IMR-90 (cell line): ENCODE measurements around the gene ALK. TPM values are rescaled to one million over a fixed set of nuclear protein-coding genes. Genes with fewer than 3 reads are reported as not detected.

ENCODE experiments used
- ATAC-seq: fragments of 200-7000 bp; cut with Tn5 transposase; 2 replicates; pipeline ENCODE4 v1.9.1; 2020; ENCODE audit warnings: low read depth, mild to moderate bottlenecking, moderate library complexity
- BruUV-seq: library from RNA; stranded (reverse); fragments of 400-500 nt; replicated peaks from 2 replicates; lab custom pipeline; 2021; lab: Mats Ljungman, UMichigan
- CTCF ChIA-PET: fragments of 300-600 bp; formaldehyde crosslinking; extraction: SDS; loops from one replicate; lab custom pipeline; 2021; ENCODE audit warnings: antibody characterized with exemption; lab: Yijun Ruan, JAX
- POLR2A ChIA-PET: fragments of 300-600 bp; sonication (Branson Sonifier 250); formaldehyde crosslinking; loops from one replicate; lab custom pipeline; 2022; ENCODE audit warnings: antibody characterized with exemption; ENCODE audit not compliant: unreplicated experiment; lab: Charles Lee
- DNase-seq: peaks from one replicate; pipeline ENCODE4 v3.0.0; 2013
- H2AFZ ChIP-seq: replicated peaks from 2 replicates; pipeline ENCODE3; 2013; ENCODE audit warnings: low read length, mild to moderate bottlenecking; ENCODE audit not compliant: poor library complexity
- H2AK5ac ChIP-seq: 2 replicates; pipeline ENCODE4 v1.6.1; 2013; ENCODE audit warnings: low read depth, low read length, inconsistent platforms
- H2AK9ac ChIP-seq: replicated peaks from 2 replicates; pipeline ENCODE3; 2013; ENCODE audit warnings: mild to moderate bottlenecking, low read depth, low read length, moderate library complexity; ENCODE audit not compliant: poor library complexity
- H2BK120ac ChIP-seq: 2 replicates; pipeline ENCODE4 v1.6.1; 2013; ENCODE audit warnings: low read depth, low read length, inconsistent platforms
- H2BK15ac ChIP-seq: 3 replicates; pipeline ENCODE4 v1.6.1; 2013; ENCODE audit warnings: low read depth, low read length, inconsistent platforms
- H2BK20ac ChIP-seq: 2 replicates; pipeline ENCODE4 v1.6.1; 2013; ENCODE audit warnings: low read depth, mild to moderate bottlenecking, inconsistent platforms, low read length, moderate library complexity
- H2BK5ac ChIP-seq: 2 replicates; pipeline ENCODE4 v1.6.1; 2013; ENCODE audit warnings: mild to moderate bottlenecking, low read depth, low read length, inconsistent platforms; ENCODE audit not compliant: poor library complexity, severe bottlenecking
- H3K14ac ChIP-seq: replicated peaks from 2 replicates; pipeline ENCODE4 v1.6.1; 2013; ENCODE audit warnings: low read depth, low read length, inconsistent platforms
- H3K18ac ChIP-seq: 2 replicates; pipeline ENCODE4 v1.6.1; 2013; ENCODE audit warnings: low read depth, low read length, control low read depth
- H3K23ac ChIP-seq: 2 replicates; pipeline ENCODE4 v1.6.1; 2013; ENCODE audit warnings: low read depth, low read length, inconsistent platforms
- H3K27ac ChIP-seq: 2 replicates; pipeline ENCODE4 v1.5.1; 2013; ENCODE audit warnings: mild to moderate bottlenecking, control low read depth, low read length; ENCODE audit not compliant: insufficient read depth
- H3K27me3 ChIP-seq: 2 replicates; pipeline ENCODE4 v1.6.1; 2013; ENCODE audit warnings: low read length; ENCODE audit not compliant: control insufficient read depth, insufficient read depth
- H3K36me3 ChIP-seq: 2 replicates; pipeline ENCODE4 v1.6.1; 2013; ENCODE audit warnings: low read length, mixed read lengths; ENCODE audit not compliant: control insufficient read depth, insufficient read depth
- H3K4ac ChIP-seq: 2 replicates; pipeline ENCODE4 v1.6.1; 2013; ENCODE audit warnings: low read depth, low read length, inconsistent platforms
- H3K4me1 ChIP-seq: 2 replicates; pipeline ENCODE4 v1.6.1; 2013; ENCODE audit warnings: low read length, mixed read lengths; ENCODE audit not compliant: control insufficient read depth, insufficient read depth
- H3K4me2 ChIP-seq: 2 replicates; pipeline ENCODE4 v1.6.1; 2013; ENCODE audit warnings: low read depth, mild to moderate bottlenecking, control low read depth, low read length, moderate library complexity
- H3K4me3 ChIP-seq: 2 replicates; pipeline ENCODE4 v1.5.1; 2013; ENCODE audit warnings: low read depth, mild to moderate bottlenecking, control low read depth, low read length, moderate library complexity; ENCODE audit not compliant: insufficient read depth
- H3K56ac ChIP-seq: 2 replicates; pipeline ENCODE4 v1.6.1; 2013; ENCODE audit warnings: low read length, inconsistent platforms; ENCODE audit not compliant: insufficient read depth; ENCODE audit errors: extremely low read depth
- H3K79me1 ChIP-seq, 2 experiments: 2 replicates each; pipeline ENCODE4 v1.6.1; 2013; ENCODE audit warnings: low read length in 2 of 2, inconsistent platforms in 1 of 2, low read depth in 1 of 2
- H3K9ac ChIP-seq: 2 replicates; pipeline ENCODE4 v1.6.1; 2013; ENCODE audit warnings: low read depth, low read length, control low read depth
- H3K9me1 ChIP-seq: 2 replicates; pipeline ENCODE4 v1.6.1; 2013; ENCODE audit warnings: low read length, inconsistent platforms; ENCODE audit not compliant: insufficient read depth
- H3K9me3 ChIP-seq: 2 replicates; pipeline ENCODE4 v1.6.1; 2013; ENCODE audit warnings: low read length; ENCODE audit not compliant: control insufficient read depth, insufficient read depth
- H4K20me1 ChIP-seq: 2 replicates; pipeline ENCODE4 v1.6.1; 2013; ENCODE audit warnings: low read length, inconsistent platforms; ENCODE audit not compliant: insufficient read depth
- H4K5ac ChIP-seq: 2 replicates; pipeline ENCODE4 v1.6.1; 2013; ENCODE audit warnings: mild to moderate bottlenecking, low read depth, low read length, control low read depth
- H4K8ac ChIP-seq, 2 experiments: 2 replicates each; pipeline ENCODE4 v1.6.1; 2013; ENCODE audit warnings: low read depth in 2 of 2, low read length in 2 of 2, control low read depth in 1 of 2, inconsistent platforms in 1 of 2
- H4K91ac ChIP-seq: 2 replicates; pipeline ENCODE4 v1.6.1; 2013; ENCODE audit warnings: low read depth, low read length, inconsistent platforms; ENCODE audit not compliant: insufficient read depth
- BHLHE40 ChIP-seq: fragments of 150-350 bp; IDR thresholded peaks from 2 replicates; pipeline ENCODE4 v1.6.1; 2016; ENCODE audit warnings: mild to moderate bottlenecking, low read depth, low read length
- CEBPB ChIP-seq: IDR thresholded peaks from 2 replicates; pipeline ENCODE4 v1.6.1; 2012; ENCODE audit warnings: low read depth, low read length, improper control_type of control experiment
- CHD1 ChIP-seq: IDR thresholded peaks from 2 replicates; pipeline ENCODE4 v1.6.1; 2012; ENCODE audit warnings: low read depth, low read length, improper control_type of control experiment
- ELK1 ChIP-seq: fragments of 150-350 bp; IDR thresholded peaks from 2 replicates; pipeline ENCODE4 v1.6.1; 2016; ENCODE audit warnings: low read depth, mild to moderate bottlenecking, low read length, moderate library complexity, borderline replicate concordance
- FOS ChIP-seq: fragments of 150-350 bp; IDR thresholded peaks from 2 replicates; pipeline ENCODE4 v1.6.1; 2016; ENCODE audit warnings: low read depth, low read length
- MAFK ChIP-seq: IDR thresholded peaks from 2 replicates; pipeline ENCODE4 v1.6.1; 2012; ENCODE audit warnings: low read depth, low read length, improper control_type of control experiment
- MAZ ChIP-seq: IDR thresholded peaks from 2 replicates; pipeline ENCODE4 v1.6.1; 2012; ENCODE audit warnings: low read depth, mild to moderate bottlenecking, low read length, improper control_type of control experiment, moderate library complexity, borderline replicate concordance
- MXI1 ChIP-seq: IDR thresholded peaks from 2 replicates; pipeline ENCODE4 v1.6.1; 2012; ENCODE audit warnings: low read depth, mild to moderate bottlenecking, low read length, moderate library complexity, borderline replicate concordance
- NFE2L2 ChIP-seq: fragments of 150-350 bp; IDR thresholded peaks from 2 replicates; pipeline ENCODE4 v1.6.1; 2016; ENCODE audit warnings: low read depth, mild to moderate bottlenecking, low read length
- POLR2A ChIP-seq: IDR thresholded peaks from 2 replicates; pipeline ENCODE4 v1.6.1; 2012; ENCODE audit warnings: mild to moderate bottlenecking, low read depth, low read length
- RAD21 ChIP-seq: IDR thresholded peaks from 2 replicates; pipeline ENCODE4 v1.6.1; 2012; ENCODE audit warnings: low read length, improper control_type of control experiment
- RCOR1 ChIP-seq: IDR thresholded peaks from 2 replicates; pipeline ENCODE4 v1.6.1; 2012; ENCODE audit warnings: mild to moderate bottlenecking, low read length, improper control_type of control experiment; ENCODE audit not compliant: insufficient replicate concordance
- RFX5 ChIP-seq: IDR thresholded peaks from 2 replicates; pipeline ENCODE4 v1.8.0; 2012; ENCODE audit warnings: low read depth, mild to moderate bottlenecking, low read length, moderate library complexity
- SMC3 ChIP-seq: fragments of 150-350 bp; IDR thresholded peaks from 2 replicates; pipeline ENCODE4 v1.6.1; 2016; ENCODE audit warnings: low read depth, mild to moderate bottlenecking, antibody characterized with exemption, low read length, moderate library complexity
- USF2 ChIP-seq: fragments of 150-350 bp; IDR thresholded peaks from 2 replicates; pipeline ENCODE4 v1.6.1; 2017; ENCODE audit warnings: mild to moderate bottlenecking, antibody characterized with exemption, low read length, low read depth
- WGBS, 2 experiments: methylation state at CpG; one replicate each; pipeline versions ENCODE4 v1.1.5 to v1.1.7; 2013; ENCODE audit warnings: missing lambda C conversion rate in 2 of 2; ENCODE audit not compliant: insufficient read length in 1 of 2; ENCODE audit errors: extremely low coverage in 2 of 2; 5-methylcytosine and 5-hydroxymethylcytosine counted together
- dilution Hi-C: fragments of 300-500 bp; cut with HindIII; formaldehyde crosslinking; loops from one replicate; pipeline ENCODE4 v1.14.3; 2018; ENCODE audit warnings: low sequenced_read_pairs; ENCODE audit not compliant: unreplicated experiment
- in situ Hi-C: fragments of 300-500 bp; cut with MboI; formaldehyde crosslinking; loops from 3 replicates; pipeline ENCODE4 v1.14.3; 2019; ENCODE audit warnings: low sequenced_read_pairs, inconsistent platforms, mixed read lengths
- intact Hi-C: fragments of 100-400 bp; cut with micrococcal nuclease; formaldehyde crosslinking; loops from 2 replicates; pipeline ENCODE4 v1.10.0; 2022
- polyA plus RNA-seq, 3 experiments: library from polyadenylated mRNA; depleted of rRNA; stranded (reverse); fragments of >200 nt; gene quantifications; 2 replicates each; pipeline ENCODE4 v1.2.3, GENCODE V29; 2012; ENCODE audit warnings: low replicate concordance in 1 of 3
- total RNA-seq: library from RNA; depleted of rRNA; stranded (reverse); fragments of >200 nt; gene quantifications from 2 replicates; pipeline ENCODE4 v1.2.3, GENCODE V29; 2012
- TF ChIP-seq, protein P1 (sequence below): conservative IDR thresholded peaks from 2 replicates; pipeline ENCODE4 v1.5.1; 2012; ENCODE audit warnings: mild to moderate bottlenecking, low read depth, low read length, improper control_type of control experiment

ALK gene
- total and polyA plus RNA-seq, 2 of the 4 experiments (the other 2 are of a cell fraction) = not detected

- Histone ChIP-seq H3K9me3 (no peaks in the 10 kb centered on the region), H2AFZ (no peak overlapping the region), H2AK5ac (peak overlapping the region; percentile 76), H3K9me1 (peaks cover 15% of the 10 kb centered on the region), H3K27me3 (no peaks in the 10 kb centered on the region), H3K9ac (no peak overlapping the region), H4K20me1 (no peaks in the 10 kb centered on the region), H3K14ac (peak overlapping the region; percentile 49; the same call in 1 of the 2 replicates), H3K79me1 (no peaks in the 10 kb centered on the region), H4K5ac (no peak overlapping the region), H4K91ac (peak overlapping the region; percentile 72; the same call in 1 of the 2 replicates), H3K18ac (peak overlapping the region; percentile 43; the same call in 1 of the 2 replicates), H3K4me2 (no peak overlapping the region), H3K56ac (no peak overlapping the region), H2BK120ac (peak overlapping the region; percentile 90), H2BK5ac (no peak overlapping the region), H3K4me3 (no peak overlapping the region), H2BK20ac (peak overlapping the region; percentile 77), H4K8ac (peak overlapping the region; percentile 75 to 78; a peak in 2 of 4 replicates), H3K4ac (peak overlapping the region; percentile 74; the same call in 1 of the 2 replicates), H2AK9ac (no peak overlapping the region), H3K4me1 (peaks cover 13% of the 10 kb centered on the region), H2BK15ac (peak overlapping the region; percentile 43; the same call in 1 of the 3 replicates), H3K23ac (no peak overlapping the region), H3K36me3 (no peaks in the 10 kb centered on the region), H3K27ac (no peak overlapping the region; the same call in 1 of the 2 replicates)
- dilution Hi-C loops (no loop called here), in situ Hi-C loops (no loop called here), intact Hi-C loops (no loop called here)
- WGBS, 2 experiments = no CpG with 5 or more reads among the region's 8 CpGs
- no peak for DNase-seq
- POLR2A ChIA-PET = no interaction called here
- TF ChIP-seq, protein P1, sequence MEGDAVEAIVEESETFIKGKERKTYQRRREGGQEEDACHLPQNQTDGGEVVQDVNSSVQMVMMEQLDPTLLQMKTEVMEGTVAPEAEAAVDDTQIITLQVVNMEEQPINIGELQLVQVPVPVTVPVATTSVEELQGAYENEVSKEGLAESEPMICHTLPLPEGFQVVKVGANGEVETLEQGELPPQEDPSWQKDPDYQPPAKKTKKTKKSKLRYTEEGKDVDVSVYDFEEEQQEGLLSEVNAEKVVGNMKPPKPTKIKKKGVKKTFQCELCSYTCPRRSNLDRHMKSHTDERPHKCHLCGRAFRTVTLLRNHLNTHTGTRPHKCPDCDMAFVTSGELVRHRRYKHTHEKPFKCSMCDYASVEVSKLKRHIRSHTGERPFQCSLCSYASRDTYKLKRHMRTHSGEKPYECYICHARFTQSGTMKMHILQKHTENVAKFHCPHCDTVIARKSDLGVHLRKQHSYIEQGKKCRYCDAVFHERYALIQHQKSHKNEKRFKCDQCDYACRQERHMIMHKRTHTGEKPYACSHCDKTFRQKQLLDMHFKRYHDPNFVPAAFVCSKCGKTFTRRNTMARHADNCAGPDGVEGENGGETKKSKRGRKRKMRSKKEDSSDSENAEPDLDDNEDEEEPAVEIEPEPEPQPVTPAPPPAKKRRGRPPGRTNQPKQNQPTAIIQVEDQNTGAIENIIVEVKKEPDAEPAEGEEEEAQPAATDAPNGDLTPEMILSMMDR = no peak
- TF ChIP-seq POLR2A = no peak
- TF ChIP-seq RCOR1 = no peak
- TF ChIP-seq MXI1 = no peak
- no peak for TF ChIP-seq BHLHE40
- no peak for TF ChIP-seq CEBPB
- TF ChIP-seq SMC3 = no peak
- no peak for TF ChIP-seq CHD1
- no peak for TF ChIP-seq RAD21
- no peak for TF ChIP-seq NFE2L2
- TF ChIP-seq FOS = no peak
- TF ChIP-seq MAZ = no peak
- TF ChIP-seq RFX5 = no peak
- no peak for TF ChIP-seq MAFK
- TF ChIP-seq ELK1 = no peak
- TF ChIP-seq USF2 = no peak
- ATAC-seq = no peak
- CTCF ChIA-PET = no interaction called here
- BruUV-seq = no TSS peak
These were observed 393.4 kb downstream of the ALK start for GRCh38 chr2:29527947-29528346.
